Measurements from ENCODE around the gene ATRX. TPM values are rescaled to one million over a fixed set of nuclear protein-coding genes. Genes with fewer than 3 reads are reported as not detected.

The ATRX gene
- total and polyA plus RNA-seq, 2 experiments from 2014 or later, result 162 to 179 TPM

- Histone ChIP-seq H2AFZ (no peak overlapping the region), H3K9me2 (ENCODE audit: insufficient read depth) (no peaks in the 10 kb centered on the region), H3K4me2 (no peak overlapping the region), H3K27ac (ENCODE audit: low read depth) (no peak overlapping the region), H3K27me3 (ENCODE audit: insufficient read depth) (no peaks in the 10 kb centered on the region), H3K36me3 (ENCODE audit: insufficient read depth) (no peaks in the 10 kb centered on the region), H3K4me1 (ENCODE audit: insufficient read depth) (no peaks in the 10 kb centered on the region), H3K79me2 (replicated peaks; ENCODE audit: insufficient read depth) (peaks cover 57% of the 10 kb centered on the region), H3F3A (replicated peaks; ENCODE audit: low read depth) (no peaks in the 10 kb centered on the region), H4K20me1 (replicated peaks; ENCODE audit: insufficient read depth) (no peaks in the 10 kb centered on the region), H3K4me3 (no peak overlapping the region)
- ATAC-seq, result no peak
- Mint-ChIP-seq H3K4me3 (no peak overlapping the region), H3K27ac (no peak overlapping the region), H3K9me3 (peaks cover 3% of the 10 kb centered on the region; the same call in 2 of the 3 replicates), H3K36me3 (ENCODE audit: low read depth) (peaks cover 37% of the 10 kb centered on the region), H3K4me1 (no peaks in the 10 kb centered on the region), H3K27me3 (ENCODE audit: insufficient read depth, low read depth, poor library complexity) (peaks cover 2% of the 10 kb centered on the region)
- no peak for DNase-seq (ENCODE audit: low spot score)
- TF ChIP-seq CREB1 (CRISPR knock-in tag; IDR thresholded peaks at IDR 0.05; ENCODE audit: low read depth), result no peak
- no peak for TF ChIP-seq ZNF462 (CRISPR knock-in tag; IDR thresholded peaks at IDR 0.05)
- TF ChIP-seq POLR2AphosphoS5 (IDR thresholded peaks at IDR 0.05; ENCODE audit: low read depth), result no peak
- TF ChIP-seq EZH2phosphoT487 (IDR thresholded peaks at IDR 0.05; ENCODE audit: unreplicated experiment), result no peak
- TF ChIP-seq NANOG (IDR thresholded peaks at IDR 0.05; ENCODE audit: borderline replicate concordance), result no peak
- no peak for TF ChIP-seq EZH2 (IDR thresholded peaks at IDR 0.05; ENCODE audit: low read depth, unreplicated experiment)
- TF ChIP-seq ZNF331 (CRISPR knock-in tag; IDR thresholded peaks at IDR 0.05; ENCODE audit: low read depth), result no peak
- TF ChIP-seq ETS1 (IDR thresholded peaks at IDR 0.05), result no peak
- no peak for TF ChIP-seq REST (IDR thresholded peaks at IDR 0.05; ENCODE audit: unreplicated experiment)
- TF ChIP-seq STAT1 (IDR thresholded peaks at IDR 0.05; ENCODE audit: unreplicated experiment), result no peak
- no peak for TF ChIP-seq JUNB (IDR thresholded peaks at IDR 0.05; ENCODE audit: unreplicated experiment)
These were observed 81.1 kb downstream of the ATRX start for GRCh38 chrX:77704881-77705280.

All from GM23338 (cell line).